Immature natural killer cell (primary cell): Measurements from ENCODE around the gene ZFYVE9. TPM values are rescaled to one million over a fixed set of nuclear protein-coding genes. Genes with fewer than 3 reads are reported as not detected.

Source experiments
- DNase-seq, 3 donors: peaks; one replicate each; pipeline ENCODE4 v3.0.0; 2022; ENCODE audit warnings: mixed read lengths in 1 of 3
- H3K27ac Mint-ChIP-seq, 6 donors: one replicate each; pipeline ENCODE4 v1.8.0; 2020; ENCODE audit warnings: mixed read lengths in 6 of 6, mild to moderate bottlenecking in 5 of 6, inconsistent platforms in 4 of 6, moderate library complexity in 3 of 6
- H3K27me3 Mint-ChIP-seq, 3 donors: one replicate each; pipeline ENCODE4 v1.8.0; 2020 to 2021; ENCODE audit warnings: low read depth in 3 of 3, mild to moderate bottlenecking in 3 of 3, mixed read lengths in 3 of 3, moderate library complexity in 3 of 3, inconsistent platforms in 1 of 3
- H3K36me3 Mint-ChIP-seq, 3 donors: one replicate each; pipeline ENCODE4 v1.8.0; 2020; ENCODE audit warnings: mixed read lengths in 3 of 3, inconsistent platforms in 2 of 3, mild to moderate bottlenecking in 2 of 3
- H3K4me1 Mint-ChIP-seq, 2 donors: one replicate each; pipeline ENCODE4 v1.8.0; 2020; ENCODE audit warnings: inconsistent platforms in 2 of 2, mild to moderate bottlenecking in 2 of 2, mixed read lengths in 2 of 2, moderate library complexity in 1 of 2
- H3K4me3 Mint-ChIP-seq, 5 donors: one replicate each; pipeline ENCODE4 v1.8.0; 2020; ENCODE audit warnings: mild to moderate bottlenecking in 5 of 5, mixed read lengths in 5 of 5, inconsistent platforms in 3 of 5, moderate library complexity in 3 of 5
- H3K9me3 Mint-ChIP-seq, 6 donors: one replicate each; pipeline ENCODE4 v1.8.0; 2020; ENCODE audit warnings: mild to moderate bottlenecking in 6 of 6, mixed read lengths in 6 of 6, inconsistent platforms in 4 of 6, moderate library complexity in 3 of 6
- polyA plus RNA-seq, 3 donors: library from polyadenylated mRNA; unstranded; fragments of 300-500 nt; fragmentation: Illumina TruSeq; gene quantifications; one replicate each; pipeline ENCODE4 v1.2.3, GENCODE V29; 2021

The ZFYVE9 gene
- polyA plus RNA-seq, 3 donors from 2014 or later = 0.28 to 0.87 TPM; not detected in 1

DNA sequence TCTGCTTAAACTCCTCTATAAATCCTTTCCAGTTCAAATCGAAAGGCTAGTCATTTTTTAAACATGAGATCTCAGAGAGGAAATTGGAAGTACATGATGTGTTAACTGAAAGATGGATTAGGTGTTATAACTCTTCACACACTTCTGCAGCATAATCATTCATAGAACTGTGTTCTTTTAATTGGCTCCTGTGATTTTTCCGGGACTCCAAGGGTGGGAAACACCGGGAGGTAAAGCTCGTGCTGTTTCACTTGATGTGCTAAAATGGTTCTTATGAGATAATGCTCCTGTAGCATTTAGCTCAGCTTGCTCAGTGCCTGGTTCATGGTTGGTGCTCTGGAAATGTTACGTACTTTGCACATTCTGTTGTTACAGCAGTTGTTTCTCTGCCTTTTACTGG is 183.9 kb downstream of the ZFYVE9 start:
- peaks cover 0 to 5% (median 2%) of the 10 kb centered on the region in 3 donors for H3K27me3 Mint-ChIP-seq
- H3K36me3 Mint-ChIP-seq = no peaks in the 10 kb centered on the region
- H3K27ac Mint-ChIP-seq = no peak overlapping the region
- H3K9me3 Mint-ChIP-seq = no peaks in the 10 kb centered on the region
- H3K4me1 Mint-ChIP-seq = no peaks in the 10 kb centered on the region
- no peak for DNase-seq
- no peak overlapping the region for H3K4me3 Mint-ChIP-seq

DNA sequence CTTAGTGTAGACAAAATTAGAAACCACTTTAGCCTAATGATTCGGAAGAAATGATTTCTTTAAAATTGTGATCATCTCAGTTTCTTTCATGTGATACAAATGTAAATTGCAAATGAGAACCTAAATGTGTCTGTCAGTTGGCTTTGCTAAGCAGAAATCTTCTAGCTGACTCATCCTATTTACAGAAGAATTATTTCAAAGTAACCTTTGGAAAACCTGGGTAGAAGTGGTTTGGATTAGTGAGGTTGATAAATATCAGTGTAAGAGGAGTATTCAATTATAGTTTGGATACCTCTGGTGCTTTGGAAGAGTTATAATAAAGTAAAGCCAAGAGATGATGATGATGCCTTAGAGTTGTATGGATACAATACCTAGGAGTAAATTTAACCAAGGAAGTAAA is 186.7 kb downstream of the ZFYVE9 start:
- Mint-ChIP-seq H3K27me3 (peaks cover 0 to 8% (median 2%) of the 10 kb centered on the region in 3 donors), H3K9me3 (no peaks in the 10 kb centered on the region), H3K27ac (no peak overlapping the region), H3K4me1 (peaks cover 0 to 7% of the 10 kb centered on the region in 2 donors), H3K4me3 (no peak overlapping the region), H3K36me3 (no peaks in the 10 kb centered on the region)
- DNase-seq = no peak

DNA sequence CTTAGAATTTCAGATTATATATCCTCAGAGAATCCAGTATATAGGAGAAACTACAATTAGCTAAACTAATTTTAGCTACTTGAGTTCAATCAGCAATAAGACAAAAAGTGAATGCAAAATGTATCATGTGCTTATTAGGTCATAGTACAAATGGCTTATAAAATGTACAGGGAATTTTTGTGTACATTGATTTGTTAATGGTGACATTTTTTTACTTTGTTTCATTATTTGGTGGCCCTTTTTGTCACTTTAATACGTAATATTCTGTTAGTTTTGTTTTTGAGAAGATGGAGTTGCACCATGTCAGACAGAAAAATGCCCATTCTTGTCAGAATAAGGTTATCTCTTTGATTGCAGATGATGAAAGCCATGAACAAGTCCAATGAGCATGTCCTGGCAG is 190.5 kb downstream of the ZFYVE9 start:
- H3K27ac Mint-ChIP-seq = no peak overlapping the region
- peaks cover 0 to 5% (median 0%) of the 10 kb centered on the region in 3 donors for H3K27me3 Mint-ChIP-seq
- no peaks in the 10 kb centered on the region for H3K36me3 Mint-ChIP-seq

DNA sequence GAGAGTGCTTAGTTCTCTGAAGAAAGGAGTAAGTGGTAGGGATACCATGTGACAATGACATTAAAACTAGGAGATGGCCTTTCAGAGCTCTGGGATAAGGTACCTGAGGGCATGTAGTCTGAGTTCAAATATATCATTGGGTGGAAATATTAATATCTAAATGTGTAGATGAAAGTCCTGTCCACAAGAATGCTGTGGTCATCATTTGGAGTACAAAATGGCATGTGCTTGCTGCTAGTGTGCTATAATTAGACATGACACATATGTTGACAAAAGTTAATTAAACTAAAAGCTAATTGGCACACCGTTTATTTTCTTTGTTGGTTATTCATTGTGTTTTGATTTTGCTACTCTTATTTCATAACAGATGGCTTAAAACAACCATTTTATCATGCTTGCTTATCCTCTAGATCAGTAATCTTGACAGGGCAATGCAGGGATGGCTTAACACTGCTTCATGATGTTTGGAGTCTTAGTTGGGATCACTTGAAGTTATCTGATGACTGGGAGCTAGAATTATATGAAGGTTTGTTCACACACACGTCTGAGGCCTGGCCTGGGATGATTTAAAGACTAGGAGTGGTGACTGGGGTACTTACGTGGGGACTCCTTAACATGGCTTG is 193.1 kb downstream of the ZFYVE9 start:
- Mint-ChIP-seq H3K4me3 (no peak overlapping the region), H3K27me3 (peaks cover 0 to 7% (median 2%) of the 10 kb centered on the region in 3 donors)

More for the DNA sequence above, 190.5 kb downstream of the ZFYVE9 start:
- DNase-seq = no peak
- Mint-ChIP-seq H3K4me1 (peaks cover 0 to 7% of the 10 kb centered on the region in 2 donors), H3K4me3 (no peak overlapping the region), H3K9me3 (no peaks in the 10 kb centered on the region)

DNA sequence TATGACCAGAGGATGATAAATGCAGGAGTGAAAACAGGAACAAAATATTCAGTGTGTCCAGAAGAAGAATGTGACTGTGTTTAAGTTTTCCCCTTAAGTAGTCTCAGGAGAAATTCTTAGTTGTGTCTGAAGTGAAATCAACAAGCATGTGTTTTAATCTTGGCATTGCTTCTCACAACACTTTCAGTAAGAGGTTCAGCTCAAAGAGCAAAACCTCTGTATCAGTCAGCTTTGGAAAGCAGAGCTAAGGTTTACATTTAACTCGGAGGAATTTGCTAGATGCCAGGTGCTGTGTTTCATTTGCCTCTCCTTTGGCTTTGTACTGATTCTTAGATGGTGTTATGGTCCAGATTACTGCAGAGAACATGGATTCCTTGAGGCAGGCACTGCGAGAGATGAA is 195.6 kb downstream of the ZFYVE9 start:
- H3K4me1 Mint-ChIP-seq = peaks cover 0 to 7% of the 10 kb centered on the region in 2 donors
- no peak for DNase-seq
- peak overlapping the region in 1 of 6 donors; percentile 11 for H3K27ac Mint-ChIP-seq
- H3K36me3 Mint-ChIP-seq = no peaks in the 10 kb centered on the region
- H3K27me3 Mint-ChIP-seq = peaks cover 0 to 2% (median 2%) of the 10 kb centered on the region in 3 donors
- no peaks in the 10 kb centered on the region for H3K9me3 Mint-ChIP-seq
- no peak overlapping the region for H3K4me3 Mint-ChIP-seq

More for the DNA sequence above, 193.1 kb downstream of the ZFYVE9 start:
- H3K27ac Mint-ChIP-seq = no peak overlapping the region
- H3K36me3 Mint-ChIP-seq = no peaks in the 10 kb centered on the region
- no peaks in the 10 kb centered on the region for H3K9me3 Mint-ChIP-seq
- no peak for DNase-seq
- peaks cover 0 to 7% of the 10 kb centered on the region in 2 donors for H3K4me1 Mint-ChIP-seq

DNA sequence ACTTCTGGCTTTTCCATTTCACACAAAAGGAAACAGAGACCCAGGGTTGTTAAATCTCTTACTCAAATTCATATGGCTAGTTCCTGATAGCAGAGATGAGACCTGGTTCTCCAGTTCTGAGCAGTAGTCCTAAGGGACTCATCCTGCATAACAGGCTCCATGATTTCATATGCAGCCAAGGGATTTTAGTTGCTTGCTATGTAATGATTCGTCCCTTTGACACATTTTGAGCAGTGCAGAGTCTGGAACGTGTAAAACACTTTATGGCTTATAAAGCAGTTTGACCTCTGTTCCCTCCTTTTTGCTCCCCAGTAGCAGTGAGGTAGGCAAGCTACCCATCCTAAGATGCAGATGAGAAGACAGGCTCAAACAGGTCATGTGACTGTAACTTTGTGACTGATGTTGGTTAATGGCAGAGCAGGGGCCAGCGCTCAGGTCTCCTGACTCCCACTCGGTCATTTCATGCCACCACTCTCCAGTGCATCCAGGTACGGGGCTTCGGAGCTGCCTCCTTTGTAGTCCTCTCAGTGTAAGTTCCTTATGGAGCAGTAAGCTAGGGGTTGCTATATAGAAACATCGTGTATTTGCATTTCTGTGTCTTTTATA is 199.9 kb downstream of the ZFYVE9 start:
- no peak for DNase-seq
- no peak overlapping the region for H3K4me3 Mint-ChIP-seq
- peaks cover 0 to 2% (median 2%) of the 10 kb centered on the region in 3 donors for H3K27me3 Mint-ChIP-seq
- no peaks in the 10 kb centered on the region for H3K36me3 Mint-ChIP-seq
- no peaks in the 10 kb centered on the region for H3K4me1 Mint-ChIP-seq
- no peaks in the 10 kb centered on the region for H3K9me3 Mint-ChIP-seq
- no peak overlapping the region for H3K27ac Mint-ChIP-seq

DNA sequence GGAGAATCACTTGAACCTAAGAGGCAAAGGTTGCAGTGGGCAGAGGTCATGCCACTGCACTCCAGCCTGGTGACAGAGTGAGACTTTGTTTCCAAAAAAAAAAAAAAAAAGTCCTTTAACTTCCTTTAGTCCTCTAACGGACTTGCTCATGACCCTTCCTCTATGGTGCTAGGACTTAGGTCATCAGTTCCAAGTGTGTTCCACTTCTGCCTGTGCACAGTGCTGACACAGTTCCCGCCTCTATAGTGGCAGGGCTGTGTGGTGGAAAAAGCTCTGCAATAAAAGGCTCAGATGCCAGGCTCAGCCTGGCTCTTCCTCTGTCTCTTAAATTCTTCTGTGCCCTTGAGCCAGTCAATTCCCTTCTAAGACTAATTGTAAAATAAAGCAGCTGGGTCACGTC is 202.1 kb downstream of the ZFYVE9 start:
- Mint-ChIP-seq H3K27ac (no peak overlapping the region), H3K9me3 (no peaks in the 10 kb centered on the region), H3K4me3 (no peak overlapping the region), H3K27me3 (peaks cover 0 to 2% (median 0%) of the 10 kb centered on the region in 3 donors), H3K4me1 (peaks cover 12 to 16% of the 10 kb centered on the region in 2 donors), H3K36me3 (no peaks in the 10 kb centered on the region)
- DNase-seq = no peak

DNA sequence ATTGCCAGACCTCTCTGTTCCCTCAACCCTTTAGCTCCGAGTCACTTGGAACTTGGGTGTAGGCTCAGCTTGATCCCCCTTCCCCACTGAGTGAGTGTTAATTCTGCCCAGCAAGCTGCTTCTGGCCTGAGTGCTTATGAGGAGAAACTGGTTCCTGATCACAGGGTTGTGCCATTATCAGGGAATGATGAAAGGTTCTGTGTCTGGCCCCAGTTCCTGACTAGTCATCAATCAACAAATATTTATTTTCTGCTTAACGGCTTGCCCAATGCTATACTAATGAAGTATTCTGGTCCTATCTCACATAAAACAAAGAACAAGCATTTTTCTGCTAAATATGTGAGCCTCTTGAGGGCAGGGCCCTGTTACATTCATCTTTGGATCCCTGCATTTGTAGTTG is 203.4 kb downstream of the ZFYVE9 start:
- Mint-ChIP-seq H3K27ac (peak overlapping the region in 1 of 6 donors; percentile 50), H3K27me3 (peaks cover 0 to 2% (median 0%) of the 10 kb centered on the region in 3 donors), H3K4me3 (no peak overlapping the region), H3K36me3 (no peaks in the 10 kb centered on the region), H3K9me3 (no peaks in the 10 kb centered on the region), H3K4me1 (peaks cover 16 to 20% of the 10 kb centered on the region in 2 donors)
- DNase-seq = no peak

DNA sequence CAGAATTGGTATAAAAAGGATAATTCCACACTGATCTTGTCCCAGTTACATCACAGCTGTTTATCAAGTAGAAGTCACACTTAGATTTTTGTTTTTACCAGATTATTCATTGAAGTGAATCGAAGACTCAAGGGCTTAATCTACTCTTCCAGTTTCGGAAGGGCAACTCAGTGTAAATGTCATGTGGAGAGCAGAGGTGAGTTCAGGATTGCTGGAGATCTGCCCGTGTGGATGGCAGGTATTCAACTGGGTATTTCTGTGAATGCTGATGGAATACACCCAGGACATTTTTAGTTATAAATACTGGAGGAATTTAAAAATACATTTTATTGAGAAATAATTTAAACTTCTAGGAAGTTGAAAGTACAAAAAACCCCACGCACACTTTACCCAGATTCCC is 204.8 kb downstream of the ZFYVE9 start:
- Mint-ChIP-seq H3K27me3 (peaks cover 0 to 2% (median 0%) of the 10 kb centered on the region in 3 donors), H3K4me3 (no peak overlapping the region), H3K4me1 (peaks cover 16 to 20% of the 10 kb centered on the region in 2 donors), H3K9me3 (no peaks in the 10 kb centered on the region), H3K27ac (peak overlapping the region in 1 of 6 donors; percentile 14), H3K36me3 (no peaks in the 10 kb centered on the region)
- DNase-seq = no peak

DNA sequence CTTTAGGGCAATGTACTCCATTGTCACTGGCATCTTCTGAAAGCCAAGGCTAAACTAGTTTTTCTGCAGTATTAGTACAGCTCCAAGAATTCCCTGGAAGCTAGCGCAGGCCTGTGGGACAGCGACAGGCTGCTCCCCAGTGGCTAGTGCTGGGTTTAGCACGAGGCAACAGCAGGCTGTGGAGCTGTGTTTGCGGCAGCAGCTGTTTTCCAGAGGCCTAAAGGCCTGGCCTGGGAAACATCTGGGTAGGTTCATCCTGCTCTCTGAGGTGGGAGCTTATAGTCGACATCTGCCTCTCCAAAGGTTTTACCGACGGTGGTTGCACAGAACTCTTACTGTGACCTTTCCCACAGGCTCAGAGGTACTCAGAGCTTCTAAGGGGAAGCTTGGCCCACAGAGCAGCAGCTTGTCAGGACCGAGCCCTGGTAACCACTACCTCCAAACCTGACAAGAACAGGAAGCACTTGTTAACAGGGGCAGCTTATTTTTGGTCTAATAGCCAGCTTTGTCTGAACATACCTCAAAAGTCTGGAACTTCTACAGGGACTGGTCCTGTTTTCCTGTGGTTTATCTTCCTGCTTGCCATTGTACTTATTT is 206.9 kb downstream of the ZFYVE9 start:
- peaks cover 0 to 2% (median 2%) of the 10 kb centered on the region in 3 donors for H3K27me3 Mint-ChIP-seq
- peaks cover 16 to 20% of the 10 kb centered on the region in 2 donors for H3K4me1 Mint-ChIP-seq
- H3K27ac Mint-ChIP-seq = peak overlapping the region in 5 of 6 donors; percentile 50 to 87 (median 82)
- H3K9me3 Mint-ChIP-seq = no peaks in the 10 kb centered on the region
- peaks cover 4 to 7% (median 6%) of the 10 kb centered on the region in 3 donors for H3K36me3 Mint-ChIP-seq
- no peak overlapping the region for H3K4me3 Mint-ChIP-seq
- no peak for DNase-seq

DNA sequence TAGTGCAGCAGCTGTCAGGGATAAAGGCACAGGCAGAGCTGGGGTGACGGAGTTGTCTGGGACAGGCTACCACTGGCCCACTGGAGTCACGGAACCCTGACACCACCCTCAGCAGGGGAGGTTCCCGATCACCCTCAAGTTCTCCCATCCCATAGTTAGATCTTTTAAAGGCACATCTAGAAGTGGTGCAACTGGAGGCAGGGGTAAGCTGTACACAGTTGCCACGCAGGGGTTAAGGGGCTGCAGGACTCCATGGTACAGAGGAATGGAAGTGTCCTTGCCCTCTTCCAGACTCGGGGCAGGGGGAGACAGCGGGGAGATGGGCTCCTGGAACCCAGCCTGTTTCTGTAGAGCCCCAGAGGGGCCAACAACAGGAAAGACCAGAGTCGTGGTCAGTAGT is 210.8 kb downstream of the ZFYVE9 start:
- peaks cover 4 to 39% (median 22%) of the 10 kb centered on the region in 3 donors for H3K36me3 Mint-ChIP-seq

DNA sequence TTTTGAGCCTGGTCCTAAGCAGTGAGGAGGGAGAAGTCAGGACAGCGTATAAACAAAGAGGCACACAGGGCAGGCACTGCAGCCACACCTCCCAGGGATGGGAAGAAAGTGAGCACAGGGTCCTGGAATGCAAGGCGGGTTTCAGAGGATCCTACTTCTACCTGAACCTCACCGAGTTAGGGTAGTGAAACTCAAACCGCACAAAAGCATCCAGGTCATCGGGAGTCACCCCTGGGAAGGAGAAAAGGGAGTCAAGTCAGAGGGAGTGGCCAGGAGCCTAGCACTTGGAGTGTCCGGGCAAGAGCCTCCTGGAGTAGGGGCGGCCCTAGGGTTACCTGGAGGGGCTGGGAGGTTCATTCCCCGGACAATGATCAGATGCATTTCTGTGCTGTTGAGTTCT is 213.5 kb downstream of the ZFYVE9 start:
- Mint-ChIP-seq H3K27ac (peak overlapping the region in 2 of 6 donors; percentile 14 to 24), H3K27me3 (peaks cover 0 to 2% (median 0%) of the 10 kb centered on the region in 3 donors), H3K4me1 (no peaks in the 10 kb centered on the region), H3K36me3 (peaks cover 4 to 53% (median 26%) of the 10 kb centered on the region in 3 donors), H3K9me3 (no peaks in the 10 kb centered on the region), H3K4me3 (no peak overlapping the region)
- DNase-seq = no peak

More for the DNA sequence above, 210.8 kb downstream of the ZFYVE9 start:
- peaks cover 0 to 2% (median 2%) of the 10 kb centered on the region in 3 donors for H3K27me3 Mint-ChIP-seq
- H3K27ac Mint-ChIP-seq = peak overlapping the region in 3 of 6 donors; percentile 16 to 72 (median 17)
- H3K4me1 Mint-ChIP-seq = peaks cover 14 to 17% of the 10 kb centered on the region in 2 donors
- DNase-seq = no peak
- no peaks in the 10 kb centered on the region for H3K9me3 Mint-ChIP-seq
- H3K4me3 Mint-ChIP-seq = no peak overlapping the region

DNA sequence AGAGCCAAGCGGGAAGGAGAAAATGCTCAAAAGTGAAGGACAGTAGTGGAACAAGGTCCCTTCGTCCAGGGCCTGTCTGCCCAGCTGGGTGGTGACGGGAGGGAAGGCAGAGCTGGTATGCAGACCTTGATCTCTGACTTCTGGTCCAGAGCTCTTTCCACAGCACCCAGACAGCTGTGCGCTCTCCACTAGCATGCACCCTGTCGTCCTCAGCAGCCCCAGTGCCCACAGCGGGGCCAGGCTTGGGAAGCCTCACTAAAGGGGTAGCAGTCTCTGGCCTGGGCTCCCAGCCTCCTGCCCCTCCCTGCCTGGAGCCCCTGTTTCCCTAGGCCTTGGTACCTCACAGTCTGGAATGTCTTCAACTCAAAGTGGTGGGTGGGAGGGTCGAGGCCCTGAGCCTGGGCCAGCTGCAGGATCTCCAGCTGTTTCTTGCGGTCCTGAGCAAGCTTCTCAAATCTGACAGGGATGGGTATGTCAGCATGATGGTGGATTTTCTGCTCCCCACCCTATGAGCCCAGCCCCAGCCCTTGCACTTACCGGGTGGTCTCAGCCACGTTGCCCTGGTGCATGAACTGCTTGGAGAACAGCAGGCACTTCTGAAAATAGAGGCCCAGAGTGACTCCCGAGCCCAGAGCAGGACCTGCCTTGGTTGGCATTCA is 214.1 kb downstream of the ZFYVE9 start:
- no peak for DNase-seq
- Mint-ChIP-seq H3K27ac (peak overlapping the region in 1 of 6 donors; percentile 2), H3K36me3 (peaks cover 4 to 55% (median 26%) of the 10 kb centered on the region in 3 donors), H3K4me1 (no peaks in the 10 kb centered on the region), H3K27me3 (peaks cover 0 to 2% (median 0%) of the 10 kb centered on the region in 3 donors), H3K9me3 (peaks cover 0 to under 1% (median 0%) of the 10 kb centered on the region in 6 donors), H3K4me3 (no peak overlapping the region)
